WTC11 (cell line): ENCODE measurements around the gene OSBPL7. TPM values are rescaled to one million over a fixed set of nuclear protein-coding genes. Genes with fewer than 3 reads are reported as not detected.

Source experiments
- ATAC-seq: fragments of 200-7000 bp; cut with Tn5 transposase; 2 replicates; pipeline ENCODE4 v1.10.0; 2021; ENCODE audit warnings: mild to moderate bottlenecking, moderate library complexity
- CTCF ChIA-PET: fragments of 300-600 bp; sonication (Branson Sonifier 250); formaldehyde crosslinking; loops from one replicate; lab custom pipeline; 2021; ENCODE audit warnings: antibody characterized with exemption; lab: Charles Lee
- POLR2A ChIA-PET: fragments of 350-600 bp; sonication (Branson Sonifier 250); formaldehyde crosslinking; loops from one replicate; lab custom pipeline; 2021; ENCODE audit warnings: antibody characterized with exemption; lab: Charles Lee
- DNase-seq: peaks from one replicate; pipeline ENCODE4 v3.0.0; 2021; ENCODE audit warnings: low spot score
- H3K27ac Mint-ChIP-seq: 2 replicates; pipeline ENCODE4 v1.8.0; 2021; ENCODE audit warnings: mixed read lengths
- H3K27me3 Mint-ChIP-seq: 2 replicates; pipeline ENCODE4 v1.8.0; 2021; ENCODE audit warnings: low read depth, mild to moderate bottlenecking, moderate library complexity, mixed read lengths
- H3K36me3 Mint-ChIP-seq: 2 replicates; pipeline ENCODE4 v1.8.0; 2021; ENCODE audit warnings: mixed read lengths
- H3K4me1 Mint-ChIP-seq: 2 replicates; pipeline ENCODE4 v1.8.0; 2022; ENCODE audit warnings: mixed read lengths
- H3K4me3 Mint-ChIP-seq: 2 replicates; pipeline ENCODE4 v1.8.0; 2021; ENCODE audit warnings: mild to moderate bottlenecking, moderate library complexity, mixed read lengths
- H3K9me3 Mint-ChIP-seq: 2 replicates; pipeline ENCODE4 v1.8.0; 2021; ENCODE audit warnings: mixed read lengths
- ATF1 ChIP-seq: sonication (generic); formaldehyde crosslinking; IDR thresholded peaks from 2 replicates; pipeline ENCODE4 v1.8.1; 2023; ENCODE audit warnings: mild to moderate bottlenecking, moderate library complexity, missing genetic modification reagents
- ETV6 ChIP-seq: sonication (generic); formaldehyde crosslinking; IDR thresholded peaks from 2 replicates; pipeline ENCODE4 v1.8.1; 2022; ENCODE audit warnings: mild to moderate bottlenecking, missing genetic modification reagents
- HMGA2 ChIP-seq: fragments of 250-450 bp; sonication (Bioruptor Pico); IDR thresholded peaks from 2 replicates; pipeline ENCODE4 v1.4.0; 2021; ENCODE audit warnings: mild to moderate bottlenecking, moderate library complexity
- IRF2 ChIP-seq: sonication (generic); formaldehyde crosslinking; IDR thresholded peaks from 2 replicates; pipeline ENCODE4 v1.8.0; 2022; ENCODE audit warnings: low read depth, missing genetic modification reagents, borderline replicate concordance
- PRRX2 ChIP-seq: fragments of 250-450 bp; sonication (Bioruptor Pico); IDR thresholded peaks from 2 replicates; pipeline ENCODE4 v1.8.0; 2021; ENCODE audit warnings: mild to moderate bottlenecking
- RELA ChIP-seq: sonication (generic); formaldehyde crosslinking; IDR thresholded peaks from 2 replicates; pipeline ENCODE4 v1.8.1; 2022; ENCODE audit warnings: missing genetic modification reagents, mild to moderate bottlenecking, borderline replicate concordance
- RORB ChIP-seq: fragments of 250-450 bp; sonication (Bioruptor Pico); IDR thresholded peaks from 2 replicates; pipeline ENCODE4 v1.9.0; 2021; ENCODE audit warnings: mild to moderate bottlenecking
- SMAD4 ChIP-seq: sonication (generic); formaldehyde crosslinking; IDR thresholded peaks from 2 replicates; pipeline ENCODE4 v1.8.0; 2022; ENCODE audit warnings: mild to moderate bottlenecking, missing genetic modification reagents
- TCF7 ChIP-seq: sonication (generic); formaldehyde crosslinking; IDR thresholded peaks from 2 replicates; pipeline ENCODE4 v1.8.0; 2022; ENCODE audit warnings: mild to moderate bottlenecking, low read depth, missing genetic modification reagents, moderate library complexity
- TEAD4 ChIP-seq: sonication (generic); formaldehyde crosslinking; IDR thresholded peaks from 2 replicates; pipeline ENCODE4 v1.8.0; 2022; ENCODE audit warnings: mild to moderate bottlenecking, missing genetic modification reagents
- TP53 ChIP-seq: sonication (generic); formaldehyde crosslinking; IDR thresholded peaks from 2 replicates; pipeline ENCODE4 v1.8.1; 2023; ENCODE audit warnings: mild to moderate bottlenecking, missing genetic modification reagents
- ZNF121 ChIP-seq: sonication (generic); formaldehyde crosslinking; IDR thresholded peaks from 2 replicates; pipeline ENCODE4 v1.8.0; 2023; ENCODE audit warnings: missing genetic modification reagents
- ZNF423 ChIP-seq: fragments of 250-450 bp; sonication (Bioruptor Pico); IDR thresholded peaks from 2 replicates; pipeline ENCODE4 v2.1.2; 2022; ENCODE audit warnings: mild to moderate bottlenecking, moderate library complexity
- ZNF671 ChIP-seq: fragments of 250-450 bp; sonication (Bioruptor Pico); IDR thresholded peaks from 2 replicates; pipeline ENCODE4 v1.8.0; 2021; ENCODE audit warnings: mild to moderate bottlenecking
- total RNA-seq: library from RNA; stranded (reverse); gene quantifications from 3 replicates; pipeline ENCODE4 v1.2.3, GENCODE V29; 2021
- TF ChIP-seq, protein P1 (sequence below): sonication (generic); formaldehyde crosslinking; IDR thresholded peaks from 2 replicates; pipeline ENCODE4 v1.8.0; 2022; ENCODE audit warnings: mild to moderate bottlenecking, missing genetic modification reagents
- TF ChIP-seq, protein P2 (sequence below): fragments of 250-450 bp; sonication (Bioruptor Pico); IDR thresholded peaks from 2 replicates; pipeline ENCODE4 v1.9.0; 2021; ENCODE audit warnings: mild to moderate bottlenecking
- TF ChIP-seq, protein P3 (sequence below): sonication (generic); formaldehyde crosslinking; conservative IDR thresholded peaks from 2 replicates; pipeline ENCODE4 v1.8.1; 2023; ENCODE audit warnings: mild to moderate bottlenecking, low read depth, missing genetic modification reagents, moderate library complexity
- TF ChIP-seq, protein P4 (sequence below): fragments of 200-600 bp; IDR thresholded peaks from 2 replicates; pipeline ENCODE4 v1.8.0; 2022; ENCODE audit warnings: antibody characterized with exemption
- TF ChIP-seq, protein P5 (sequence below): sonication (generic); formaldehyde crosslinking; IDR thresholded peaks from 2 replicates; pipeline ENCODE4 v1.8.1; 2022; ENCODE audit warnings: low read depth, missing genetic modification reagents, borderline replicate concordance
- TF ChIP-seq, protein P6 (sequence below): sonication (generic); formaldehyde crosslinking; IDR thresholded peaks from 2 replicates; pipeline ENCODE4 v1.8.0; 2023; ENCODE audit warnings: missing genetic modification reagents, mild to moderate bottlenecking, borderline replicate concordance

The OSBPL7 gene
- total RNA-seq, 1 experiment from 2014 or later = 13.5 TPM

DNA sequence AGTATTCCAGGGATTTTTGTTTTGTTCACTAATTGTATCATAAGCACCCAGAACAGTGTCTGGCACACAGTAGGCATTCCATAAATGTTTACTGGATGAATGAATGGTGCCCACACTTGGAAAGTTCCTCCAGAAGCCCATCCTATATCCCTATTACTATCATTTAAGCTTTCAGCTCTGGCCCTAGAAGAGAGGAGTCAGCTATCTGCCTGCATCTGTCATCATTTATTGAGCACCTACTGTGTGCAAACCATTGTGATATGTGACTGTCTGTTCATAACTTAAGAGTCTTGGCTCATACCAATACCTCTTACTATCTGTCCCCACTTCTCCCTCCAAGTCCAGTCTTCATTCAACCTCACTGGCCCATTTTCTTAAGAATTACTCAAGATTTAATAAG, 49.5 kb upstream of the OSBPL7 start:
- peaks cover 83% of the 10 kb centered on the region for H3K27me3 Mint-ChIP-seq
- ATAC-seq = no peak

More for the DNA sequence above, 49.5 kb upstream of the OSBPL7 start:
- no peak overlapping the region for H3K4me3 Mint-ChIP-seq
- no peak overlapping the region for H3K27ac Mint-ChIP-seq
- DNase-seq = no peak
- H3K36me3 Mint-ChIP-seq = no peaks in the 10 kb centered on the region
- H3K9me3 Mint-ChIP-seq = no peaks in the 10 kb centered on the region
- TF ChIP-seq, protein P1, sequence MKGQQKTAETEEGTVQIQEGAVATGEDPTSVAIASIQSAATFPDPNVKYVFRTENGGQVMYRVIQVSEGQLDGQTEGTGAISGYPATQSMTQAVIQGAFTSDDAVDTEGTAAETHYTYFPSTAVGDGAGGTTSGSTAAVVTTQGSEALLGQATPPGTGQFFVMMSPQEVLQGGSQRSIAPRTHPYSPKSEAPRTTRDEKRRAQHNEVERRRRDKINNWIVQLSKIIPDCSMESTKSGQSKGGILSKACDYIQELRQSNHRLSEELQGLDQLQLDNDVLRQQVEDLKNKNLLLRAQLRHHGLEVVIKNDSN (CRISPR knock-in tag) = no peak
- TF ChIP-seq, protein P2, sequence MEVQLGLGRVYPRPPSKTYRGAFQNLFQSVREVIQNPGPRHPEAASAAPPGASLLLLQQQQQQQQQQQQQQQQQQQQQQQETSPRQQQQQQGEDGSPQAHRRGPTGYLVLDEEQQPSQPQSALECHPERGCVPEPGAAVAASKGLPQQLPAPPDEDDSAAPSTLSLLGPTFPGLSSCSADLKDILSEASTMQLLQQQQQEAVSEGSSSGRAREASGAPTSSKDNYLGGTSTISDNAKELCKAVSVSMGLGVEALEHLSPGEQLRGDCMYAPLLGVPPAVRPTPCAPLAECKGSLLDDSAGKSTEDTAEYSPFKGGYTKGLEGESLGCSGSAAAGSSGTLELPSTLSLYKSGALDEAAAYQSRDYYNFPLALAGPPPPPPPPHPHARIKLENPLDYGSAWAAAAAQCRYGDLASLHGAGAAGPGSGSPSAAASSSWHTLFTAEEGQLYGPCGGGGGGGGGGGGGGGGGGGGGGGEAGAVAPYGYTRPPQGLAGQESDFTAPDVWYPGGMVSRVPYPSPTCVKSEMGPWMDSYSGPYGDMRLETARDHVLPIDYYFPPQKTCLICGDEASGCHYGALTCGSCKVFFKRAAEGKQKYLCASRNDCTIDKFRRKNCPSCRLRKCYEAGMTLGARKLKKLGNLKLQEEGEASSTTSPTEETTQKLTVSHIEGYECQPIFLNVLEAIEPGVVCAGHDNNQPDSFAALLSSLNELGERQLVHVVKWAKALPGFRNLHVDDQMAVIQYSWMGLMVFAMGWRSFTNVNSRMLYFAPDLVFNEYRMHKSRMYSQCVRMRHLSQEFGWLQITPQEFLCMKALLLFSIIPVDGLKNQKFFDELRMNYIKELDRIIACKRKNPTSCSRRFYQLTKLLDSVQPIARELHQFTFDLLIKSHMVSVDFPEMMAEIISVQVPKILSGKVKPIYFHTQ (CRISPR knock-in tag) = no peak
- no peak for TF ChIP-seq ZNF121 (CRISPR knock-in tag)
- TF ChIP-seq ZNF423 (CRISPR knock-in tag) = no peak
- TF ChIP-seq, protein P3, sequence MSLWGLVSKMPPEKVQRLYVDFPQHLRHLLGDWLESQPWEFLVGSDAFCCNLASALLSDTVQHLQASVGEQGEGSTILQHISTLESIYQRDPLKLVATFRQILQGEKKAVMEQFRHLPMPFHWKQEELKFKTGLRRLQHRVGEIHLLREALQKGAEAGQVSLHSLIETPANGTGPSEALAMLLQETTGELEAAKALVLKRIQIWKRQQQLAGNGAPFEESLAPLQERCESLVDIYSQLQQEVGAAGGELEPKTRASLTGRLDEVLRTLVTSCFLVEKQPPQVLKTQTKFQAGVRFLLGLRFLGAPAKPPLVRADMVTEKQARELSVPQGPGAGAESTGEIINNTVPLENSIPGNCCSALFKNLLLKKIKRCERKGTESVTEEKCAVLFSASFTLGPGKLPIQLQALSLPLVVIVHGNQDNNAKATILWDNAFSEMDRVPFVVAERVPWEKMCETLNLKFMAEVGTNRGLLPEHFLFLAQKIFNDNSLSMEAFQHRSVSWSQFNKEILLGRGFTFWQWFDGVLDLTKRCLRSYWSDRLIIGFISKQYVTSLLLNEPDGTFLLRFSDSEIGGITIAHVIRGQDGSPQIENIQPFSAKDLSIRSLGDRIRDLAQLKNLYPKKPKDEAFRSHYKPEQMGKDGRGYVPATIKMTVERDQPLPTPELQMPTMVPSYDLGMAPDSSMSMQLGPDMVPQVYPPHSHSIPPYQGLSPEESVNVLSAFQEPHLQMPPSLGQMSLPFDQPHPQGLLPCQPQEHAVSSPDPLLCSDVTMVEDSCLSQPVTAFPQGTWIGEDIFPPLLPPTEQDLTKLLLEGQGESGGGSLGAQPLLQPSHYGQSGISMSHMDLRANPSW (CRISPR knock-in tag) = no peak
- TF ChIP-seq, protein P4, sequence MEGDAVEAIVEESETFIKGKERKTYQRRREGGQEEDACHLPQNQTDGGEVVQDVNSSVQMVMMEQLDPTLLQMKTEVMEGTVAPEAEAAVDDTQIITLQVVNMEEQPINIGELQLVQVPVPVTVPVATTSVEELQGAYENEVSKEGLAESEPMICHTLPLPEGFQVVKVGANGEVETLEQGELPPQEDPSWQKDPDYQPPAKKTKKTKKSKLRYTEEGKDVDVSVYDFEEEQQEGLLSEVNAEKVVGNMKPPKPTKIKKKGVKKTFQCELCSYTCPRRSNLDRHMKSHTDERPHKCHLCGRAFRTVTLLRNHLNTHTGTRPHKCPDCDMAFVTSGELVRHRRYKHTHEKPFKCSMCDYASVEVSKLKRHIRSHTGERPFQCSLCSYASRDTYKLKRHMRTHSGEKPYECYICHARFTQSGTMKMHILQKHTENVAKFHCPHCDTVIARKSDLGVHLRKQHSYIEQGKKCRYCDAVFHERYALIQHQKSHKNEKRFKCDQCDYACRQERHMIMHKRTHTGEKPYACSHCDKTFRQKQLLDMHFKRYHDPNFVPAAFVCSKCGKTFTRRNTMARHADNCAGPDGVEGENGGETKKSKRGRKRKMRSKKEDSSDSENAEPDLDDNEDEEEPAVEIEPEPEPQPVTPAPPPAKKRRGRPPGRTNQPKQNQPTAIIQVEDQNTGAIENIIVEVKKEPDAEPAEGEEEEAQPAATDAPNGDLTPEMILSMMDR = no peak
- no peak for TF ChIP-seq TEAD4 (CRISPR knock-in tag)
- TF ChIP-seq, protein P5, sequence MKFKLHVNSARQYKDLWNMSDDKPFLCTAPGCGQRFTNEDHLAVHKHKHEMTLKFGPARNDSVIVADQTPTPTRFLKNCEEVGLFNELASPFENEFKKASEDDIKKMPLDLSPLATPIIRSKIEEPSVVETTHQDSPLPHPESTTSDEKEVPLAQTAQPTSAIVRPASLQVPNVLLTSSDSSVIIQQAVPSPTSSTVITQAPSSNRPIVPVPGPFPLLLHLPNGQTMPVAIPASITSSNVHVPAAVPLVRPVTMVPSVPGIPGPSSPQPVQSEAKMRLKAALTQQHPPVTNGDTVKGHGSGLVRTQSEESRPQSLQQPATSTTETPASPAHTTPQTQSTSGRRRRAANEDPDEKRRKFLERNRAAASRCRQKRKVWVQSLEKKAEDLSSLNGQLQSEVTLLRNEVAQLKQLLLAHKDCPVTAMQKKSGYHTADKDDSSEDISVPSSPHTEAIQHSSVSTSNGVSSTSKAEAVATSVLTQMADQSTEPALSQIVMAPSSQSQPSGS (CRISPR knock-in tag) = no peak
- no peak for TF ChIP-seq ATF1
- no peak for TF ChIP-seq IRF2 (CRISPR knock-in tag)
- TF ChIP-seq HMGA2 (CRISPR knock-in tag) = no peak
- no peak for TF ChIP-seq TP53
- TF ChIP-seq TCF7 (CRISPR knock-in tag) = no peak
- no peak for TF ChIP-seq PRRX2 (CRISPR knock-in tag)
- TF ChIP-seq RORB (CRISPR knock-in tag) = no peak
- no peak for TF ChIP-seq ETV6 (CRISPR knock-in tag)
- no peak for TF ChIP-seq SMAD4 (CRISPR knock-in tag)
- no peak for TF ChIP-seq ZNF671 (CRISPR knock-in tag)
- no peak for TF ChIP-seq RELA (CRISPR knock-in tag)
- TF ChIP-seq, protein P6, sequence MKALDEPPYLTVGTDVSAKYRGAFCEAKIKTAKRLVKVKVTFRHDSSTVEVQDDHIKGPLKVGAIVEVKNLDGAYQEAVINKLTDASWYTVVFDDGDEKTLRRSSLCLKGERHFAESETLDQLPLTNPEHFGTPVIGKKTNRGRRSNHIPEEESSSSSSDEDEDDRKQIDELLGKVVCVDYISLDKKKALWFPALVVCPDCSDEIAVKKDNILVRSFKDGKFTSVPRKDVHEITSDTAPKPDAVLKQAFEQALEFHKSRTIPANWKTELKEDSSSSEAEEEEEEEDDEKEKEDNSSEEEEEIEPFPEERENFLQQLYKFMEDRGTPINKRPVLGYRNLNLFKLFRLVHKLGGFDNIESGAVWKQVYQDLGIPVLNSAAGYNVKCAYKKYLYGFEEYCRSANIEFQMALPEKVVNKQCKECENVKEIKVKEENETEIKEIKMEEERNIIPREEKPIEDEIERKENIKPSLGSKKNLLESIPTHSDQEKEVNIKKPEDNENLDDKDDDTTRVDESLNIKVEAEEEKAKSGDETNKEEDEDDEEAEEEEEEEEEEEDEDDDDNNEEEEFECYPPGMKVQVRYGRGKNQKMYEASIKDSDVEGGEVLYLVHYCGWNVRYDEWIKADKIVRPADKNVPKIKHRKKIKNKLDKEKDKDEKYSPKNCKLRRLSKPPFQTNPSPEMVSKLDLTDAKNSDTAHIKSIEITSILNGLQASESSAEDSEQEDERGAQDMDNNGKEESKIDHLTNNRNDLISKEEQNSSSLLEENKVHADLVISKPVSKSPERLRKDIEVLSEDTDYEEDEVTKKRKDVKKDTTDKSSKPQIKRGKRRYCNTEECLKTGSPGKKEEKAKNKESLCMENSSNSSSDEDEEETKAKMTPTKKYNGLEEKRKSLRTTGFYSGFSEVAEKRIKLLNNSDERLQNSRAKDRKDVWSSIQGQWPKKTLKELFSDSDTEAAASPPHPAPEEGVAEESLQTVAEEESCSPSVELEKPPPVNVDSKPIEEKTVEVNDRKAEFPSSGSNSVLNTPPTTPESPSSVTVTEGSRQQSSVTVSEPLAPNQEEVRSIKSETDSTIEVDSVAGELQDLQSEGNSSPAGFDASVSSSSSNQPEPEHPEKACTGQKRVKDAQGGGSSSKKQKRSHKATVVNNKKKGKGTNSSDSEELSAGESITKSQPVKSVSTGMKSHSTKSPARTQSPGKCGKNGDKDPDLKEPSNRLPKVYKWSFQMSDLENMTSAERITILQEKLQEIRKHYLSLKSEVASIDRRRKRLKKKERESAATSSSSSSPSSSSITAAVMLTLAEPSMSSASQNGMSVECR (CRISPR knock-in tag) = no peak
- ChIA-PET CTCF (interaction anchor here (0.8 to 8.7 kb wide), 7 partner anchors 11 to 76 kb away, joined by 3 to 94 read pairs (median 10); partner anchors contain the start of gene SCRN2), POLR2A (no interaction called here)
- H3K4me1 Mint-ChIP-seq = peaks cover 56% of the 10 kb centered on the region
